Sciatic nerve (tissue), 2 donors: Measurements from ENCODE around the gene HOXA2. TPM values are rescaled to one million over a fixed set of nuclear protein-coding genes. Genes with fewer than 3 reads are reported as not detected.
A peak's percentile ranks its signal among the peaks of the same experiment; 100 is the strongest.

Source experiments
- ATAC-seq: fragments of 200-7000 bp; cut with Tn5 transposase; one replicate; pipeline ENCODE4 v1.9.1; 2020; ENCODE audit warnings: mild to moderate bottlenecking, moderate library complexity
- DNase-seq: peaks from one replicate; pipeline ENCODE4 v3.0.0-alpha.2; 2020; ENCODE audit warnings: low spot score
- intact Hi-C: fragments of 100-400 bp; cut with DNase I; formaldehyde crosslinking; loops from one replicate; pipeline ENCODE4 v1.14.2; 2022
- total RNA-seq: library from RNA; stranded (reverse); fragmentation: NEBNext Ultra II Directional; extraction: Animal tissue kit (Norgen Biotek cat#: 25700); gene quantifications from one replicate; pipeline ENCODE4 v1.2.1, GENCODE V29; 2021
- donor health status: DM: no; HTN: no; CAD: no.
- donor health status: DM: no; HTN: no; CAD: no.

Gene HOXA2
- total RNA-seq, 1 donor from 2014 or later: 3.9 TPM

- intact Hi-C loops: no loop called here
- ATAC-seq (no peak), DNase-seq (no peak)
Measured at GRCh38 chr7:27093184-27093895, 9.1 kb downstream of the HOXA2 start.

GRCh38 chr7:27092819-27093110, 9.7 kb downstream of the HOXA2 start:
- intact Hi-C loops: no loop called here
- no peak for DNase-seq
- no peak for ATAC-seq

DNA sequence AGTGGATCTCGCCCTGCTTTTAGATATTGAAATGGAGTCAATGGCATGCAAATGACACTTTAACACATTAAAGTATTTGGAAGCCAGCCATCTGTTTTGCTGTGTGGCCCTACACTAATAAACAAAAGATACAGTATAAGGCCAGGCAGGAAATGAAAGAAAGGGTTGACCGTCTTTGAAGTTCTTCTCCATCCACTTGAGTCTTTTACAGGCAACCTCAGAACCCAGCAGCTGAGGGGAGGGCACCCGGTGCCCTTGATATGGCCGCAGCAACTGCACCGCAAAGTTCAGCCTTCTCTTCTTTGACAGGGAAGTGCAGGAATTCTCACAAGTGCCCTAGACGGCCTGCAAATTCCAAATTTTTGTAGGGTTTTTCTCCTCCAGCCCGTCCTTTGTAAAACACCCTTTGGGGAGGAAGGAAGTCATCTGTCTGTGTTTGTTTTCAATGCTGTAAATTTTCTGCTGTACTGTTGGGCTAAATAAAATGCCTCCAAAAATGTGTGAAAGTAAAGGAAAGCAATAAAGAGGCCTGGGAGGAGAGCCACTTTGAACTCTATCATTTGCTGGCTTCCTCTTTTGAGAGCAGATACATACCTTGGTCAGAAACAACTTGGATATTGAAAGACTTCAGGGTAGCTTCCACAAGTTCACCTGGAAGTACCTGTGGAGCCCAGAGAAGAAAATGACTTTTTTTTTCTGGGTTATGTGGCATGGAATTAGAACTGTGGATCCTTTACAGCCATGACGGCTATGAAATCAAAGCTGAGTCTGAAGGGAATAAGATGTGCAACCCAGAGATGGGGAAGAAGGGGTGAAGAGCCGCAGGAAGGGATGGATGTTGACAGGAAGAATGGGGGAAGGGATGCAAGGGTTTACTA, 10.3 kb downstream of the HOXA2 start:
- DNase-seq: no peak
- intact Hi-C loops: no loop called here
- ATAC-seq: no peak

DNA sequence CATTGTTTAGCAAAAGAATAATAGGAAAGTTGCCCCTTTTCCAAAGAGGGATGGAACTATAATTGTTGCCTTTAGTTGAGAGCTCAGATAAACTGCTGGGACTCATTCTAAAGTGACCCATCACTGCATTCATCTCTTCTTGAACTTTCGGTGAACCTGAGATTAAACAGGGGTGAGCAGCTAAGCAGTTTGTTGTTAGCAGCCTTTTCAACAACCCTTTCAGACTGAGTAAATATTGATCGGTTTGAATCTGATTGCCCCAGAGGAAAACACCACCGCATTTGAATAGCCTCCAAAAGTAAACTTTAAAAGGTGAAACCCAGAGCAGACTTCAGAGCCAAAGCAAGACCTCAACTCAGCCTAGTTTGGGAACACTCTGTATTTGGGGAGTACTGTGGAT, 11.4 kb downstream of the HOXA2 start:
- intact Hi-C loops: no loop called here
- ATAC-seq (no peak), DNase-seq (no peak)

DNA sequence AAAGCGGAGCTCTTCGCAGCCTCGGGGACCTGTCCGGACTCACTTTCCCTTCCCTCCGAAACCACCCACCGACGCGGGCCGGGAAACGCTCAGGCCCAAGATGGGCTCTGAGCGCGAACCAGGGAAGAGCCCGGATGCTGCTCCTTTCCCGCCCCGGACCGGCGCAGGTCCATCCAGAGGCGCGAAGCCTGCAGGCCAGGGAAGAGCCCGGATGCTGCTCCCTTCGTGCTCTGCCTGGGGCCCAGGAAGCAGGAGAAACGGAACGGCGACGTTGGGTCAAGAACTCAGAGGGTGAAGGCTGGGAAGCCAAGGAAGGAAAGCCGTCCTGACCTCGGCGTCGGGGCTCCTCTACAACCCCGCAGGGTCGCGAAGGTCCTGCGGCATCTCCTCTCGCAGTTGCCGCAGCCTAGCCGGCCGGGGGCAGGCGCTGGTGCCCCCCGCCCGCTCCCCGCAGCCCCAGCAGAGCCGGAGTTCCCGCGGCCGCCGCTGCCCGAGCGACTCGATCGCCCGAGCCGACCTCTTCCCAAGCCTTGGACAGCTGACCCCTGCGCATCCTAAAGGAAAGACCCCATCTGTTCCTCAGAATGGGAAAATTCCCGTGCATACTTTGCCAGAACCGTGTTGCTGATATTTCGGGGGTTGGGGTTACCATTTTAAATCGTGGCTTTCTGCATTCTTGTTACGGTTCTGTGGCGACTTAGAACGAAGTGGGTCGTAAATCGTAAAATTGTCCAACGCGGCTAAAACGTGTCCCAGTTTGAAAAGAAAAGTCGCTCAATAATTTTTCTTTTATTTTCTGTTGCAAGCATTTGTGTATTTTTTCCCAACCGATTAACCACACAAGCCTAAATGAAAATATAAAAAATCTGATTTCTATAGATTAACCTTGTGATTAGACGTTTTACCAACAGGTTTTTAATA, 14.2 kb downstream of the HOXA2 start:
- DNase-seq: peak; percentile 42
- ATAC-seq: no peak
- intact Hi-C loops: no loop called here

- ATAC-seq (no peak), DNase-seq (no peak)
- intact Hi-C loops: no loop called here
Measured at GRCh38 chr7:27083646-27084045, 18.8 kb downstream of the HOXA2 start.

GRCh38 chr7:27082171-27082570, 20.3 kb downstream of the HOXA2 start:
- DNase-seq (no peak), ATAC-seq (no peak)
- intact Hi-C loops: no loop called here

- DNase-seq: no peak
- ATAC-seq: no peak
- intact Hi-C loops: no loop called here
Measured at GRCh38 chr7:27080844-27081436, 21.5 kb downstream of the HOXA2 start.

- intact Hi-C loops: no loop called here
- DNase-seq: no peak
- no peak for ATAC-seq
Measured at GRCh38 chr7:27079234-27079975, 23.1 kb downstream of the HOXA2 start.

DNA sequence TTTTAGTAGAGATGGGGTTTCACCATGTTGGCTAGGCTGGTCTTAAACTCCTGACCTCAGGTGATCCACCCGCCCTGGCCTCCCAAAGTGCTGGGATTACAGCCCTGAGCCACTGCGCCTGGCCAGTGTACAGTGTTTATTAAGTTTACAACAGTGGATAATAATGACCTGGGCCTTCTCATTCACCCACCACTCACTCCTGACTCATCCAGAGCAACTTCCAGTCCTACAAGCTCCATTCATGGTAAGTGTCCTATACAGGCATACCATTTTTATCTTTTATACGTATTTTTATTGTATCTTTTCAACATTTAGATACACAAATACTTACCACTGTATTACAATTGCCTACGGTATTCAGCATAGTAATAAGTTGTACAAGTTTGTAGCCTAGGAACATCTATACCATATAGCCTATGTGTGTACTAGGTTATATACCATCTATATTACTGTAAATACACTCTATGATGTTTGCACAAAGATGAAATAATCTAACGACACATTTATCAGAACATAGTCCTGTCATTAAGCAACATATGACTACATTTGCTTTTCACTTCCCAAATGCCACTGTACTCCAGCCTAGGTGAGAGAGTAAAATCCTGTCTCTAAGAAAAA, 23.8 kb downstream of the HOXA2 start:
- intact Hi-C loops: no loop called here
- no peak for DNase-seq

DNA sequence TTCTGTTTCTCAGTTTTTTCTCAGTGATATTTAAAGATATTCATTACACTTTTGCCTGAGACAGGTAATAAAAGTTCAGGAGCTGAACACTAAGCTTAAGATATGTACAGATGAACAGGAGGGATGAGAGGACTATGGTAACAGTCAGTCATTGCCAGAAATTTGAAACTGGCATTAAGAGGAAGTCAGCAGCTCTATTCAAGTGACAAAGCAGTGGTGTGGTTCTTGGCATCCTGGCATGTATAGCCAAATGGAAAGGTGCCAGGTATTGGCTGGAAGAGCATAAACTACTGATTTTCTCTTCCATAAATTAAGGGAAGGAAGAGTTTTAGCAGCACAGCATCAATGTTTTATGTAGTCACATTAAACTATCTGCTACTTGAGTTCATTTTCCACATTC, 29.4 kb downstream of the HOXA2 start:
- no peak for ATAC-seq
- DNase-seq: no peak
- intact Hi-C loops: no loop called here

More for the DNA sequence above, 23.8 kb downstream of the HOXA2 start:
- no peak for ATAC-seq

DNA sequence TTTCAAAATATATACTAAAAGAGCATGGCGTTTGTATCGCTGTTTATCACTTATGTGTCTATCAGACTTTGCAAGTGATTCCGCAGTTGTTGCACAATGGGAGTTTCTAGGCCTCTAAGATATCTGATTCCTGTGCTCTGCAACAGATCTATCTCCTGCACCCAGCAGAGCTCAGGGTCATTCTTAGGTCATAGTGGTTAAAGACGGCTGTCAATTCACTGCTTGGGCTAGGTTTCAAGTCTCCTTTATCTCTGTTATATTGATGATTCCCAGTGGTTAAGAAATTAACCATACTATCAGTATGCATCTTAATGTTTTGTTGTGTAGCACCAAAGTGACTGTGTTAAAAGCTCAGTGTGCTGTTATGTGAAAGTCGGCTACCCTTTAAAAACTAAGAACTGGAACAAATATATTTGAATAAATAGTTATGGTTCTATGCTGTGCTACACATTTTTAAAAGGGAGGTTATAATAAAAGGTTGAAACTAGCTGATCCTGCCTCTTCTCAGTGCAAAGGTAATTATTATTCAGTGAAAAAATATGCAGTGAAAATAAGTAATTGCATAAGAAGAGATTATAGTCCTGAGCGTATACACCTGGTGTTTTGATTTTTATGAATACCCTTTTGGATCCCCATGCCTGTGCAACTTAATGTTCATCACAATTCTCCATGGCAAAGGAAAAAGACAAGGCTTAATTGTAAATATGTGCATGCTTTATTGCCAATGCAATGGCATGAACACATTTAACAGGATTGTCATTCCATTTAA, 30.7 kb downstream of the HOXA2 start:
- intact Hi-C loops: no loop called here
- ATAC-seq: no peak
- DNase-seq: no peak

GRCh38 chr7:27068259-27068658, 34.2 kb downstream of the HOXA2 start:
- no peak for ATAC-seq
- intact Hi-C loops: no loop called here
- DNase-seq: no peak

DNA sequence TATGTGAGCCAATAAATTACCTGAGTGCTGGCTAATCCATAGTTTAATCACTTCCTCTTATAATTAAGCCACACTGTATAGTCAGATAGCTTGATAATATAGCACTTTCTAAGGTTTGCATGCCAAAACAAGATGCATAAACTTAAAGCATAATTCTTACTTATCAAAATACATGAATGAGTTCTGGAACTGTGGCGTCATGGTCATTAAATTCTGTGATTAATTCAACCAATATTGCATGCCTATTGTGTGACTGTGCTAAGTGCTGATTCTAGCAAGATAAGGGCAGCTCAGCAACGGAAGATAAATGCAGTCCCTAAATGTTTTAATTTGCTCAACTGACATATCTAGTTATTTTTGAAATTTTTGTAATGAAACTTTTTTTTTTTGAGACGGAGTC, 36.3 kb downstream of the HOXA2 start:
- DNase-seq (no peak), ATAC-seq (no peak)
- intact Hi-C loops: no loop called here

DNA sequence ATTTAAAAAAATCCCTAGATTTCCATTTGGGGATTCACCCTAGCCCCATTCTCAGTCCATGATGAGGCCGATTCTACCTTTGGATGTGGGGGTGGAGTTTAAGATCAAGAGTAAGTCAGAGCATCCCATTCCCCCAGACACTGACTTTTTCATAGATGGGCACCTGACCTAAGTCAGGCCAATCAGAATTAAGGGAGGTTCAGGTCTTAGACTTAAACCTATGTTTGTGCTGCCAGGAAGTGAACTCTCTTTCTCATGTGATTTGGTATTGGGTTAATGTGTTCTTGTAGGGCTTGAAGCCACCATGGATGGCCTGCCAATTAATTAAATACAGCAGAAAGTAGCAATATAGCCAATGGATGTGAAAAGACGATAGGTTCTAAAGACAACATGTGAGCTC, 36.8 kb downstream of the HOXA2 start:
- ATAC-seq: no peak
- intact Hi-C loops: no loop called here
- DNase-seq: no peak

- ATAC-seq (no peak), DNase-seq (no peak)
- intact Hi-C loops: no loop called here
Measured at GRCh38 chr7:27064661-27065060, 37.8 kb downstream of the HOXA2 start.

GRCh38 chr7:27064159-27064558, 38.3 kb downstream of the HOXA2 start:
- DNase-seq: no peak
- intact Hi-C loops: no loop called here
- ATAC-seq: peak; percentile 64

DNA sequence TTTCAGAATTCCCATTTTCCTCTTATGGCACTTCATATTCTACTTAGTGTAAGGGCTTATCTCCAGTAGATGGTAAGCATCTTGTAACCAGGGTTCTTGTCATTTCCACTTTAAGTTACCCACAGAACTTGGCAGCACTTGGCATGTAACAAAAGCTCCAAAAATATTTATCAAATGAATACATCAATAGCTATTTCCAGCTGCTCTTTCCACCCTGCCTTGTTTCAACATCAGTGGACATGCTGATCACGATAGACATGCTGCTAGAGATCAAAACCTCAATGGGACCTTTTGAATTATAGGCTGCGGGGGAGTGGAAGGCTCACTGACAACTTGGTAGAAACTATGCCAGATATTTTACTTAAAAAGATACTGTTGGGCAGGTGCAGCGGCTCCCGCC, 39.5 kb downstream of the HOXA2 start:
- no peak for DNase-seq
- intact Hi-C loops: no loop called here
- ATAC-seq: no peak
